Stimulated activated CD4-positive, alpha-beta T cell treated with anti-CD3 and anti-CD28 coated beads, Interleukin-4, amount 100 ng/mL, for 1 hour (primary cell): ENCODE measurements around the gene PAX2.

Experiments
- DNase-seq: peaks from one replicate; pipeline ENCODE4 v3.0.0-alpha.2; 2020

PAX2 gene

GRCh38 chr10:100799881-100800280 lies 54.5 kb downstream of the PAX2 start:
- DNase-seq, result no peak

- no peak for DNase-seq
These were observed 55.5 kb downstream of the PAX2 start for GRCh38 chr10:100800931-100801330.

- no peak for DNase-seq
These were observed 56.8 kb downstream of the PAX2 start for GRCh38 chr10:100802196-100802595.

GRCh38 chr10:100802607-100803006 lies 57.2 kb downstream of the PAX2 start:
- no peak for DNase-seq

GRCh38 chr10:100803492-100803891 lies 58.1 kb downstream of the PAX2 start:
- DNase-seq, result no peak

GRCh38 chr10:100803908-100804307 lies 58.5 kb downstream of the PAX2 start:
- no peak for DNase-seq

GRCh38 chr10:100805543-100806355 lies 60.4 kb downstream of the PAX2 start:
- DNase-seq, result no peak

- DNase-seq, result no peak
These were observed 60.9 kb downstream of the PAX2 start for GRCh38 chr10:100806356-100806645.

- no peak for DNase-seq
These were observed 62.0 kb downstream of the PAX2 start for GRCh38 chr10:100807241-100807951.

- no peak for DNase-seq
These were observed 63.5 kb downstream of the PAX2 start for GRCh38 chr10:100808876-100809275.

GRCh38 chr10:100810091-100810834 lies 64.9 kb downstream of the PAX2 start:
- DNase-seq, result no peak

- DNase-seq, result no peak
These were observed 65.4 kb downstream of the PAX2 start for GRCh38 chr10:100810835-100811116.

- DNase-seq, result no peak
These were observed 65.9 kb downstream of the PAX2 start for GRCh38 chr10:100811261-100811660.

- no peak for DNase-seq
These were observed 66.7 kb downstream of the PAX2 start for GRCh38 chr10:100811752-100812750.

GRCh38 chr10:100812978-100813377 lies 67.6 kb downstream of the PAX2 start:
- no peak for DNase-seq

GRCh38 chr10:100814751-100815474 lies 69.5 kb downstream of the PAX2 start:
- no peak for DNase-seq

GRCh38 chr10:100816671-100817070 lies 71.3 kb downstream of the PAX2 start:
- no peak for DNase-seq

GRCh38 chr10:100817268-100817839 lies 72.0 kb downstream of the PAX2 start:
- no peak for DNase-seq

- no peak for DNase-seq
These were observed 74.0 kb downstream of the PAX2 start for GRCh38 chr10:100819424-100819823.

GRCh38 chr10:100823194-100823593 lies 77.8 kb downstream of the PAX2 start:
- no peak for DNase-seq

- DNase-seq, result no peak
These were observed 79.5 kb downstream of the PAX2 start for GRCh38 chr10:100824886-100825285.
